Measurements from ENCODE around the gene TXK. TPM values are rescaled to one million over a fixed set of nuclear protein-coding genes. Genes with fewer than 3 reads are reported as not detected.

The TXK gene
- total and polyA plus RNA-seq, 10 of the 15 experiments (the other 5 are each of a cell fraction or from before 2014, with no cell fraction given), result 0.44 to 2.9 (median 1.4) TPM

DNA sequence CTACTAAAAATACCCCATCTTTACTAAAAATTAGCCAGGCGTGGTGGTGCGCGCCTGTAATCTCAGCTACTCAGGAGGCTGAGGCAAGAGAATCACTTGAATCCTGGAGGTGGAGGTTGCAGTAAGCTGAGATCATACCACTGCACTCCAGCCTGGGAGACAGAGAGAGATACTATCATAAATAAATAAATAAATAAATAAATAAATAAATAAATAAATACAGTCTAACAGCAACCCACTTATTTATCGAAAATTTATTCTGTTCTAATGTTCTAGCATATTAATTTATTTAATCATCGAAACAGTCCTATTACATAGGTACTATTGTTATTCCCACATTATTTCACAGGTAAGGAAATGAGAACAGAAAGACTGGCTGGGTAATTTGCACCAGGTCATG, 18.2 kb upstream of the TXK start:
- ChIA-PET CTCF (interaction anchor here (1.3 kb wide), 1 partner anchor 28 kb away, joined by 3 read pairs; no protein-coding TSS in a partner anchor), RAD21 (ENCODE audit: unreplicated experiment) (no interaction called here), SMC1A (ENCODE audit: uncharacterized antibody, unreplicated experiment) (interaction anchor here (0.8 to 1.9 kb wide), 4 partner anchors 17 to 138 kb away, joined by 3 to 4 read pairs (median 4); no protein-coding TSS in a partner anchor), POLR2A (no interaction called here)
- Histone ChIP-seq H3K9ac (ENCODE audit: control insufficient read depth, insufficient read depth, low read length) (no peak overlapping the region), H3K4me3 (no peak overlapping the region), H3K36me3 (ENCODE audit: control insufficient read depth in 2 of 2, insufficient read depth in 2 of 2, low read length in 1 of 2) (peaks cover 9 to 46% of the 10 kb centered on the region in 2 experiments), H3K79me2 (ENCODE audit: control insufficient read depth, insufficient read depth, low read length) (no peaks in the 10 kb centered on the region), H3K9me3 (replicated peaks; ENCODE audit: control insufficient read depth, insufficient read depth, low read length) (peaks cover 23% of the 10 kb centered on the region), H3K27ac (ENCODE audit: control insufficient read depth, insufficient read depth) (no peak overlapping the region), H3K4me1 (ENCODE audit: control insufficient read depth, insufficient read depth, low read length) (peaks cover 6% of the 10 kb centered on the region; the same call in 1 of the 2 replicates), H3K4me2 (ENCODE audit: control insufficient read depth, insufficient read depth) (no peak overlapping the region), H4K20me1 (ENCODE audit: control insufficient read depth, insufficient read depth) (no peaks in the 10 kb centered on the region), H2AFZ (ENCODE audit: control insufficient read depth, low read depth, low read length) (no peak overlapping the region), H3K27me3 (replicated peaks in 1 of 2; ENCODE audit: control insufficient read depth in 2 of 2, insufficient read depth in 2 of 2, low read length in 1 of 2) (no peaks in the 10 kb centered on the region)
- intact Hi-C loops (cut with micrococcal nuclease; ENCODE audit: unreplicated experiment) (loop anchor here (5.0 kb wide), 1 partner anchor 125 kb away; no protein-coding TSS in a partner anchor), in situ Hi-C loops (cut with MboI) (no loop called here)
- ATAC-seq (no peak), FAIRE-seq (no peak), DNase-seq (ENCODE audit: low read depth, low spot score) (no peak)
- BruUV-seq (replicated peaks), result no TSS peak
- TF ChIP-seq MTA2 (IDR thresholded peaks at IDR 0.05; ENCODE audit: low read depth), result no peak
- 95% methylated on average over 5 of the region's 5 CpGs for WGBS (ENCODE audit: insufficient coverage, insufficient replicate concordance, low lambda C conversion rate, missing lambda C conversion rate)

GRCh38 chr4:48149827-48150370, 15.8 kb upstream of the TXK start:
- ChIA-PET RAD21 (ENCODE audit: unreplicated experiment) (interaction anchor here (1.2 kb wide), 1 partner anchor 125 kb away, joined by 5 read pairs; no protein-coding TSS in a partner anchor), SMC1A (ENCODE audit: uncharacterized antibody, unreplicated experiment) (interaction anchor here (0.9 to 2.4 kb wide), 7 partner anchors 9 to 41 kb away, joined by 3 to 12 read pairs (median 5); no protein-coding TSS in a partner anchor), CTCF (interaction anchor here (1.0 to 1.8 kb wide), 4 partner anchors 10 to 125 kb away, joined by 3 to 14 read pairs (median 5); no protein-coding TSS in a partner anchor), POLR2A (no interaction called here)
- H3K9me3 ChIP-seq (replicated peaks; ENCODE audit: control insufficient read depth, insufficient read depth, low read length), result peaks cover 8% of the 10 kb centered on the region; the same call in 2 of the 3 replicates
- no peak overlapping the region for H3K9ac ChIP-seq (ENCODE audit: control insufficient read depth, insufficient read depth, low read length)
- intact Hi-C loops (cut with micrococcal nuclease; ENCODE audit: unreplicated experiment) (loop anchor here (5.0 kb wide), 1 partner anchor 127 kb away; no protein-coding TSS in a partner anchor), in situ Hi-C loops (cut with MboI) (no loop called here)
- DNase-seq (ENCODE audit: low read depth, low spot score) (no peak), ATAC-seq (no peak), FAIRE-seq (no peak)
- H4K20me1 ChIP-seq (ENCODE audit: control insufficient read depth, insufficient read depth), result no peaks in the 10 kb centered on the region
- no peak overlapping the region for H3K4me3 ChIP-seq
- no peaks in the 10 kb centered on the region for H3K27me3 ChIP-seq (replicated peaks in 1 of 2; ENCODE audit: control insufficient read depth in 2 of 2, insufficient read depth in 2 of 2, low read length in 1 of 2)
- H3K4me2 ChIP-seq (ENCODE audit: control insufficient read depth, insufficient read depth), result no peak overlapping the region
- 95% methylated on average over 3 of the region's 3 CpGs for WGBS (ENCODE audit: insufficient coverage, insufficient replicate concordance, low lambda C conversion rate, missing lambda C conversion rate)
- TF ChIP-seq BRCA1 (IDR thresholded peaks at IDR 0.05; ENCODE audit: low read depth, low read length) (no peak), RB1 (IDR thresholded peaks at IDR 0.05; ENCODE audit: borderline replicate concordance) (no peak), HDAC2 (IDR thresholded peaks at IDR 0.05) (no peak), TCF12 (IDR thresholded peaks at IDR 0.05; ENCODE audit: low read depth, low read length) (no peak), EP300 (IDR thresholded peaks at IDR 0.05; ENCODE audit: borderline replicate concordance in 1 of 2, control insufficient read depth in 1 of 2, low read depth in 2 of 2, low read length in 2 of 2) (no peak), LARP7 (IDR thresholded peaks at IDR 0.05) (no peak), NR2C2 (IDR thresholded peaks at IDR 0.05; ENCODE audit: borderline replicate concordance, control insufficient read depth, insufficient read length, low read depth) (no peak), CREB1 (IDR thresholded peaks at IDR 0.05; ENCODE audit: low read depth) (no peak)
- 0 out of 2 replicates have a peak overlapping the region, but pooled peaks have one; percentile 11 for H3K27ac ChIP-seq (ENCODE audit: control insufficient read depth, insufficient read depth)
- H3K79me2 ChIP-seq (ENCODE audit: control insufficient read depth, insufficient read depth, low read length), result no peaks in the 10 kb centered on the region
- H3K4me1 ChIP-seq (ENCODE audit: control insufficient read depth, insufficient read depth, low read length), result peaks cover 6% of the 10 kb centered on the region; the same call in 1 of the 2 replicates
- TSS peak; percentile 6 for BruUV-seq (replicated peaks)
- H3K36me3 ChIP-seq (ENCODE audit: control insufficient read depth in 2 of 2, insufficient read depth in 2 of 2, low read length in 1 of 2), result peaks cover 6 to 48% of the 10 kb centered on the region in 2 experiments
- no peak overlapping the region for H2AFZ ChIP-seq (ENCODE audit: control insufficient read depth, low read depth, low read length)

Measured in GM12878 (cell line).